DND-41 (cell line): Measurements from ENCODE around the gene PURB.
A peak's percentile ranks its signal among the peaks of the same experiment; 100 is the strongest.
"Not testable (repeated sequence)": the region's sequence is repeated elsewhere in the genome, so short reads cannot be mapped to it uniquely, and the experiment has no call there.

Experiments
- ATAC-seq: fragments of 200-7000 bp; cut with Tn5 transposase; 3 replicates; pipeline ENCODE4 v1.9.1; 2021; ENCODE audit warnings: low read depth; ENCODE audit not compliant: insufficient read depth
- DNase-seq: peaks from one replicate; pipeline ENCODE4 v3.0.0-alpha.2; 2020
- H2AFZ ChIP-seq: 2 replicates; pipeline ENCODE4 v1.6.0; 2012; ENCODE audit warnings: low read depth, low read length
- H3K27ac ChIP-seq: 2 replicates; pipeline ENCODE4 v1.5.1; 2012; ENCODE audit warnings: low read length, inconsistent platforms
- H3K27me3 ChIP-seq: fragments of 200-600 bp; sonication (generic); 2 replicates; pipeline ENCODE4 v1.6.0; 2012; ENCODE audit warnings: low read length, mild to moderate bottlenecking, inconsistent platforms; ENCODE audit not compliant: insufficient read depth, poor library complexity
- H3K36me3 ChIP-seq: 2 replicates; pipeline ENCODE4 v1.5.1; 2012; ENCODE audit warnings: low read length, inconsistent platforms; ENCODE audit not compliant: insufficient read depth
- H3K4me1 ChIP-seq: 2 replicates; pipeline ENCODE4 v1.5.1; 2012; ENCODE audit warnings: mild to moderate bottlenecking, low read length; ENCODE audit not compliant: insufficient read depth
- H3K4me2 ChIP-seq: 2 replicates; pipeline ENCODE4 v1.6.0; 2012; ENCODE audit warnings: mild to moderate bottlenecking, moderate library complexity, low read length, inconsistent platforms; ENCODE audit not compliant: insufficient read depth
- H3K4me3 ChIP-seq, 2 experiments: fragments of 200-600 bp in 1 of 2; shearing (Covaris generic) in 1 of 2; 2 replicates each; pipeline ENCODE4 v1.5.1; 2012 to 2016; ENCODE audit warnings: inconsistent platforms in 2 of 2, low read length in 2 of 2, mild to moderate bottlenecking in 2 of 2, low read depth in 1 of 2, moderate library complexity in 1 of 2
- H3K79me2 ChIP-seq: 2 replicates; pipeline ENCODE4 v1.6.0; 2012; ENCODE audit warnings: low read length, inconsistent platforms; ENCODE audit not compliant: insufficient read depth
- H3K9ac ChIP-seq: 2 replicates; pipeline ENCODE4 v1.6.0; 2012; ENCODE audit warnings: low read depth, mild to moderate bottlenecking, inconsistent platforms, low read length, moderate library complexity
- H3K9me3 ChIP-seq: 2 replicates; pipeline ENCODE4 v1.5.1; 2012; ENCODE audit warnings: low read length, moderate library complexity, mild to moderate bottlenecking, inconsistent platforms; ENCODE audit not compliant: insufficient read depth, severe bottlenecking
- H4K20me1 ChIP-seq: 2 replicates; pipeline ENCODE4 v1.6.0; 2012; ENCODE audit warnings: low read length; ENCODE audit not compliant: insufficient read depth
- CTCF ChIP-seq: IDR thresholded peaks from 2 replicates; pipeline ENCODE4 v1.5.1; 2012; ENCODE audit warnings: borderline replicate concordance, low read length, moderate library complexity, mild to moderate bottlenecking; ENCODE audit not compliant: poor library complexity, severe bottlenecking; ENCODE audit errors: extremely low read depth
- EZH2 ChIP-seq: IDR thresholded peaks from 3 replicates; pipeline ENCODE4 v1.6.1; 2012; ENCODE audit warnings: borderline replicate concordance, low read depth, mild to moderate bottlenecking, moderate library complexity, low read length, inconsistent platforms; ENCODE audit not compliant: severe bottlenecking

Gene PURB

GRCh38 chr7:44885394-44886317 lies at the start of gene PURB:
TSS of gene PURB (minus strand) at chr7:44885530. CDS start at chr7:44885348, 182 bp downstream.
- no peaks in the 10 kb centered on the region for H3K9me3 ChIP-seq
- H3K4me2 ChIP-seq, result peak within 1 kb of the TSS; percentile 98
- peak within 1 kb of the TSS; percentile 97 for H3K9ac ChIP-seq
- peak within 1 kb of the TSS; percentile 94 for H2AFZ ChIP-seq
- peaks cover 50% of the 10 kb centered on the region for H3K4me1 ChIP-seq
- ATAC-seq (peak; percentile 83), DNase-seq (peak; percentile 95)
- H3K79me2 ChIP-seq, result peaks cover 54% of the 10 kb centered on the region
- H3K27ac ChIP-seq, result peak within 1 kb of the TSS; percentile 97
- H3K36me3 ChIP-seq, result peaks cover 42% of the 10 kb centered on the region
- peak within 1 kb of the TSS; percentile 79 to 95 for H3K4me3 ChIP-seq
- peaks cover 36% of the 10 kb centered on the region for H4K20me1 ChIP-seq
- no peak for TF ChIP-seq CTCF
- no peak for TF ChIP-seq EZH2
- no peaks in the 10 kb centered on the region for H3K27me3 ChIP-seq

- no peak for ATAC-seq
- TF ChIP-seq CTCF (no peak), EZH2 (no peak)
- H3K27me3 ChIP-seq, result peaks cover 2% of the 10 kb centered on the region
- H4K20me1 ChIP-seq, result no peaks in the 10 kb centered on the region
- no peak overlapping the region for H3K4me2 ChIP-seq
- no peaks in the 10 kb centered on the region for H3K9me3 ChIP-seq
- no peak overlapping the region for H3K4me3 ChIP-seq
- no peaks in the 10 kb centered on the region for H3K4me1 ChIP-seq
- H3K9ac ChIP-seq, result no peak overlapping the region
- no peak overlapping the region for H2AFZ ChIP-seq
- DNase-seq, result no peak
- no peaks in the 10 kb centered on the region for H3K79me2 ChIP-seq
- H3K27ac ChIP-seq, result no peak overlapping the region
- no peaks in the 10 kb centered on the region for H3K36me3 ChIP-seq
Measured at GRCh38 chr7:44935016-44935415, 49.7 kb upstream of the PURB start.

- not testable (repeated sequence) for H3K4me3 ChIP-seq, ATAC-seq, H3K4me1 ChIP-seq, H3K36me3 ChIP-seq, DNase-seq, H3K4me2 ChIP-seq, H3K9me3 ChIP-seq, H4K20me1 ChIP-seq, H3K79me2 ChIP-seq, H3K27me3 ChIP-seq, H2AFZ ChIP-seq, H3K27ac ChIP-seq, H3K9ac ChIP-seq
Measured at GRCh38 chr7:44934510-44934909, 49.2 kb upstream of the PURB start.

- Histone ChIP-seq H4K20me1 (no peaks in the 10 kb centered on the region), H3K4me2 (no peak overlapping the region), H3K4me3 (no peak overlapping the region), H3K27me3 (peaks cover 2% of the 10 kb centered on the region), H3K36me3 (no peaks in the 10 kb centered on the region), H3K27ac (no peak overlapping the region), H3K4me1 (no peaks in the 10 kb centered on the region), H2AFZ (no peak overlapping the region), H3K79me2 (no peaks in the 10 kb centered on the region), H3K9me3 (no peaks in the 10 kb centered on the region), H3K9ac (no peak overlapping the region)
- TF ChIP-seq CTCF (no peak), EZH2 (no peak)
- no peak for DNase-seq
- no peak for ATAC-seq
Measured at GRCh38 chr7:44930921-44931320, 45.6 kb upstream of the PURB start.
